SH-SY5Y (cell line): ENCODE results near the gene NODAL.

Experiments used
- GATA2 ChIP-seq: IDR thresholded peaks from 2 replicates; pipeline ENCODE4 v1.6.1; 2011; ENCODE audit warnings: mild to moderate bottlenecking, low read depth, low read length
- GATA3 ChIP-seq: IDR thresholded peaks from 2 replicates; pipeline ENCODE4 v1.6.1; 2011; ENCODE audit warnings: low read depth, mild to moderate bottlenecking, low read length, moderate library complexity

Gene NODAL

GRCh38 chr10:70456164-70456563 lies 14.7 kb upstream of the NODAL start:
- TF ChIP-seq GATA3 (no peak), GATA2 (no peak)

- TF ChIP-seq GATA2 (no peak), GATA3 (no peak)
These were observed 13.7 kb upstream of the NODAL start for GRCh38 chr10:70455213-70455630.

DNA sequence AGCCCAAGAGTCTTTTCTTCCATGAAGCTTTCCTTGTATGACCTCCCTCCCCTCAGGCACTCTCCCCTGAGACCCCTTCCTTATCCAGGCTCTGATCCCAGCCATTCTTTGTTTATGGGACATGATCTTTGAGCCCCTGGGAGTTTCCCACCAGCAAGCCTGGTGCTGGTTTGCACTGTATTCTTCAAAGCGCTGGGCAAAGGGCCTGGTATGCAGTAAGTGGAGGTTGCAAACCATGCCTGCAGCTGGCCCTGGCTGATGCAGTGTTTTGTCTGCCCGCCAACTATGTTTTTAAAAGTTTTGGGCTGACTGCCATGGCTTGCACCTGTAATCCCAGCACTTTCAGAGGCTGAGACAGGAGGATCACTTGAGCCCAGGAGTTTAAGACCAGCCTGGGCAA lies 6.8 kb upstream of the NODAL start:
- TF ChIP-seq GATA3 = no peak
- TF ChIP-seq GATA2 = no peak

- TF ChIP-seq GATA2 = no peak
These were observed 4.5 kb upstream of the NODAL start for GRCh38 chr10:70445718-70446657.

DNA sequence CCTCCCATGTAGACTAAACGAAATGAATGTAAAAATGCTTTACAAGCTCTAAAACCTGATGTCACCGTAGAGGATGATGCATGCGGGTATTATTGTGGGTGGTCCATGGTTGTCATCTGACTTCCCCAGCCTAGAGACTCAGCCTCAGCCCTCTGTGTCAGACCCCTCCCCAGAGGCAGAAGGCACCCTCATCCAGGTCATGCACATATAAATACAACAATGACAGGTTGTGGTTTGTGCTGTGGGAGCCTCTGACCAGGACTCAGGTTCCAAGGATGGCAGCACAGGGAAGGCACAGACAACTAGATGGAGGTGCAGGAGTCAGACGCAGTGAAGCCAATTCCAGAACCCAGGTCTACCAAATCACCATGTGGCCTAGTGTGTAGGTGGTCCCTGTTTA lies 3.3 kb upstream of the NODAL start:
- TF ChIP-seq GATA2 = no peak
- no peak for TF ChIP-seq GATA3

DNA sequence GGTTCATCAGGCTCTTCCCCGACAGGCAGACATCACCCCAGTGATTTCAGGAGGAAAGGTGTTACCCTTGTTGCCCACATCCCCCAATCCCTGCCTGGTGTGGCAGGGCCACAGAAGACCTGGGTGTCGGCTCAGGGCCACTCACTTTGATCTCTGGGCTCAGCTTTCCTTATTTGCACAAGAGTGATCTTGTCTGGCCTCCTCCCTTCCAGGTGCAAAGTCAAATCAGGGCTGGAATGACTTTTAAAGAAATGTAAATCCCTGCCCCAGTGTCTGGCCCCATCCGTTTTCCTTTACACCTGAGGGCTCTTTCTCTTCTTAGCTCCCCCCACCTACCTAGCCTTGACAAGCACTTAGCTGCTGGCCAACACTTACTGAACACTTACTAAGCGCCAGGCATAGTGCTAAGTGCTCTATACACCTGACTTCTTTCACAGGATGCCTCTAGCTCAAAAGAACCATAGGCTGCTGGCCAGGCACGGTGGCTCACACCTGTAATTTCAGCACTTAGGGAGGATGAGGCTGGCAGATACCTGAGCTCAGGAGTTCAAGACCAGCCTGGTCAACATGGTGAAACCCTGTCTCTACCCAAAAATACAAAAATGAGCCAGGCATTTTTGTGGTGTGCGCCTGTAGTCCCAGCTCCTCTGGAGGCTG lies 979 bp upstream of the NODAL start:
- no peak for TF ChIP-seq GATA3
- no peak for TF ChIP-seq GATA2

DNA sequence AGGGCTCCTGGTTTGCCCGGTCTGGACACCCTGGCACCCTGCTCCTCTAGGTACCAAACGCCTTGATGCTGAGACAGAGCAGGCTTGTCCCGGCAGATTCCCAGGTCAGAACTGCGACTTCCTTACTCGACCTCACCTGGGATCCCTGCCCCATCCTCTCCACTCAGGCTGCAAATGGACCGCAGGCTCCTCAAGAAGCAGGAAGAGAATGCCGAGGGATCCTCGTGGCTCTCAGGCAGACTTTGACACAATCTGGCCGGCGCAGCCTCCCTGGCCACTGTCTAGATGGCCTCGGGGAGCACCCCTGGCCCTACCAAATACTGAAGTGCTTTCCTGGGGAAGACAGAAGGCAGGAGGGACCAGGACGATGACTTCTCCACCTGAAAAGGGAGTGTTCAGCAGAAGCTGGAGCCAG lies 421 bp upstream of the NODAL start:
- no peak for TF ChIP-seq GATA2
- no peak for TF ChIP-seq GATA3

DNA sequence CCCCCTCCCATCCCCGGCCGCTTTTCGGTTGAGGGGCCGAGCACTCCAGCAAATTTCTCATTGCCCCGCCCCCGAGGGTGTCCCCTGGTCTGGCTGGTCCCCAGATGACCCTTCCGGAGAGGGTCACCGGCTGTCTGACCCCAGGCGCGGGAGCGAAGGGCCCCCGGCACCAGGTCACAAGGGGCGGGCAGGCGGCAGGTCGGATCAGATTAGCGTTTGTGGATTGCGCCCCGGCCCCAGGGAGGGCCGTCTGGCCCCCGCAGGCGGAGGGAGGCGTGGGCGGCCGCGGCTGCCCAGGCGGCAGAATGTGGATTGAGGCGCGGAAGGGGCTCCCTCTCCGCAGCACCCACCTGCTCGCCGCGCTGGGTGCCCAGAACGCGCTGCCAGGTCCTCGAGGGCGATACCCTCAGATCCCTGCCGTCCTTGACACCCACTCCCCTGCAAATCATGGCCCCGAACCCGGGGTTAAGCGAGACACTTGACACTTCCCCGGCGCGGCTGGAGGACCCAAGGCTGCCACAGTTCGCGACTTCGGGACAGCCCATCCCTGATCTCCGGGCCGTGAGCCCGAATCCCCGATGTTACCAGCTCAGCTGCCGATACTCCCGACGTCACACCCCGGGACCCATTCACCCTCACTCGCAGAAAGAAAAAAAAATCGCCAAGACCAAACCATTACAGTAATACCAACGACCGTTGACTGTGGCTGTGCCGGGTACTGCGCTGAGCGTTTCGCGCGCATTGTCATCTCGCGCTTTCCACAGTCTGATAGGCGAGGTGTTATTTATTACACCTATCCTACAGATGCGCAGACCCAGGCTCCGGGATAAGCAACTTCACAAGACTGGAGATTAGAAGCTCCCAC lies 953 bp downstream of the NODAL start:
- no peak for TF ChIP-seq GATA3
- TF ChIP-seq GATA2 = no peak

DNA sequence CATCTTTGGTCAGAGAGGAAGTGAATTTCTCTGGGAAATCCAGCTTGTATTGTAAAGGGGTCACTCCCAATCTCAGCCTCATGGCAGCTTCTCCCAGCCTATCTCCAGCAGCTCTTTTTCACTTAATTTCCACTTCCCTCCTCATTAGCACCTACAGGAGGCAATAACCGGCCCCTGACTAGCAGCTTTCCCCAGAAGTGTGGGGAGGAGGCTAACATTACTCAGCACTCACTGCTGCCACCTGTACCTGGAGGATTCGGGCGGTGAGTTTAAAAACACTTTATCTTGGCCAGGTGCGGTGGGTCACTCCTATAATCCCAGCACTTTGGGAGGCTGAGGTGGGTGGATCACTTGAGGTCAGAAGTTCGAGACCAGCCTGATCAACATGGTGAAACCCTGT lies 3.8 kb downstream of the NODAL start:
- no peak for TF ChIP-seq GATA2

DNA sequence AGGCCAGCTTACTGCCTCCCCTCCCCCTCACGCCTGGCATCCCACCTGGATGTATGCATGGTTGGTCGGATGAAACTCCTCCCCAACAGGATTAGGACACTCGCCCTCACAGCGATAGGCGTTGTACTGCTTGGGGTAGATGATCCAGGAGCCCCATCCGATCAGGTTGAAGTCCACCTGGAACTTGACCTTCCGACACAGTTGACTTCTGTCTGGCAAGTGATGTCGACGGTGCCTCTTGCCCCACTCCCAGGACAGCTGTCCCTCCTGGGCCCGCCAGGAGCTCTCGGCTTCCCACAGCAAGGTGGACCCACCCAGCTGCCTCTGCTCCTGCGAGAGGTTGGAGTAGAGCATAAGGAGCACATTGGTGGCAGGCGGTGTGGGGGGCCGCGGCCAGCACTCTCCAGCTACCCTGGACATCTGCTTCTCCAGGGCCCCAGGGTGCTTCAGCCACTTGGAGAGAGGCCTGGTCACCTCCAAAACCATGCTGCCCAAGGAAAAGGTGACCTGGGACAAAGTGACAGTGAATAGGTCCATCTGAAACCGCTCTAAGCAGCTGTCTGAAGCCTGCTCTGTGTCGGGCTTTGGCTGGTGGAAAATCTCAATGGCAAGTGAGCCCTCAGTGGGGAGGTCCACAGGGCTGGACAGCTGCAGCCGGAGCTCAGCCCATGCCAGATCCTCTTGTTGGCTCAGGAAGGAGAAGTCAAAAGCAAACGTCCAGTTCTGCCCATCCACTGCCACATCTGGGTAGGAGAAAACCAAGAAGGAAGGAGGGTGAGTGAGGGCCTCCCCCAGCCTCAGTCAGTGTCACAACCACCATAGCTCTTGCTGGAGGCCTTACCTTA lies 6.0 kb downstream of the NODAL start:
- no peak for TF ChIP-seq GATA3
- no peak for TF ChIP-seq GATA2

- TF ChIP-seq GATA3 = no peak
- no peak for TF ChIP-seq GATA2
These were observed 7.8 kb downstream of the NODAL start for GRCh38 chr10:70433581-70434280.

- TF ChIP-seq GATA3 (no peak), GATA2 (no peak)
These were observed 8.8 kb downstream of the NODAL start for GRCh38 chr10:70432561-70433263.

- no peak for TF ChIP-seq GATA2
- TF ChIP-seq GATA3 = no peak
These were observed 9.4 kb downstream of the NODAL start for GRCh38 chr10:70432101-70432500.
